HEK293 (cell line): ENCODE results near the gene CDR2L.

ENCODE experiments used
- CTCF ChIA-PET: fragments of 350-600 bp; formaldehyde crosslinking; extraction: SDS; loops from one replicate; lab custom pipeline; 2021; ENCODE audit warnings: antibody characterized with exemption; lab: Yijun Ruan, JAX
- POLR2A ChIA-PET: fragments of 300-600 bp; formaldehyde crosslinking; extraction: SDS; loops from one replicate; lab custom pipeline; 2020; ENCODE audit warnings: antibody characterized with exemption, inconsistent platforms; lab: Yijun Ruan, JAX
- H3K27ac ChIP-seq: fragments of 200-500 bp; sonication (Bioruptor generic); 2 replicates; pipeline ENCODE4 v1.5.1; 2014; ENCODE audit warnings: low read depth, low read length, control low read depth, inconsistent platforms; ENCODE audit errors: extremely low read depth
- H3K36me3 ChIP-seq, 2 experiments: fragments of 200-500 bp in 1 of 2; sonication (Bioruptor generic) in 1 of 2; 1 replicate in 1 of 2; 2 replicates in 1 of 2; pipeline ENCODE4 v1.5.1; 2014 to 2017; ENCODE audit warnings: inconsistent platforms in 2 of 2, low read length in 2 of 2; ENCODE audit not compliant: control insufficient read depth in 2 of 2, insufficient read depth in 1 of 2
- H3K4me1 ChIP-seq: fragments of 200-500 bp; sonication (Bioruptor generic); 2 replicates; pipeline ENCODE4 v1.5.1; 2014; ENCODE audit warnings: mild to moderate bottlenecking, low read length, inconsistent platforms; ENCODE audit not compliant: control insufficient read depth, insufficient read depth
- H3K4me3 ChIP-seq: 2 replicates; pipeline ENCODE4 v1.5.1; 2011; ENCODE audit warnings: low read depth, mild to moderate bottlenecking, control low read depth, low read length, moderate library complexity
- H3K9me3 ChIP-seq: fragments of 200-500 bp; sonication (Bioruptor generic); 2 replicates; pipeline ENCODE4 v1.5.1; 2014; ENCODE audit warnings: low read depth, low read length, inconsistent platforms; ENCODE audit not compliant: control insufficient read depth, insufficient read depth
- GFI1B ChIP-seq: fragments of 450-650 bp; formaldehyde crosslinking; IDR thresholded peaks from 2 replicates; pipeline ENCODE4 v1.5.1; 2016; ENCODE audit warnings: missing biosample characterization, missing genetic modification characterization
- HOXA7 ChIP-seq: sonication (generic); formaldehyde crosslinking; IDR thresholded peaks from 2 replicates; pipeline ENCODE4 v1.8.1; 2022; ENCODE audit warnings: missing genetic modification reagents, borderline replicate concordance
- MYNN ChIP-seq: fragments of 450-650 bp; formaldehyde crosslinking; IDR thresholded peaks from 2 replicates; pipeline ENCODE4 v1.5.1; 2016; ENCODE audit warnings: missing biosample characterization, missing genetic modification characterization, borderline replicate concordance
- PRDM10 ChIP-seq: fragments of 450-650 bp; formaldehyde crosslinking; IDR thresholded peaks from 2 replicates; pipeline ENCODE4 v1.5.1; 2016; ENCODE audit warnings: missing biosample characterization, missing genetic modification characterization
- RBAK ChIP-seq: fragments of 450-650 bp; formaldehyde crosslinking; IDR thresholded peaks from 2 replicates; pipeline ENCODE4 v1.5.1; 2016; ENCODE audit warnings: missing biosample characterization, missing genetic modification characterization
- SP3 ChIP-seq: fragments of 450-650 bp; formaldehyde crosslinking; IDR thresholded peaks from 2 replicates; pipeline ENCODE4 v1.5.1; 2016; ENCODE audit warnings: missing biosample characterization, missing genetic modification characterization
- ZFP37 ChIP-seq: fragments of 450-650 bp; formaldehyde crosslinking; IDR thresholded peaks from 2 replicates; pipeline ENCODE4 v1.5.1; 2016; ENCODE audit warnings: missing biosample characterization, missing genetic modification characterization
- ZNF19 ChIP-seq: fragments of 450-650 bp; formaldehyde crosslinking; IDR thresholded peaks from 2 replicates; pipeline ENCODE4; 2016; ENCODE audit warnings: missing biosample characterization, missing genetic modification characterization, low read depth
- ZNF266 ChIP-seq: fragments of 450-650 bp; formaldehyde crosslinking; IDR thresholded peaks from 2 replicates; pipeline ENCODE4 v1.5.1; 2016; ENCODE audit warnings: missing biosample characterization, missing genetic modification characterization, low read depth
- ZNF324 ChIP-seq: fragments of 450-650 bp; formaldehyde crosslinking; IDR thresholded peaks from 2 replicates; pipeline ENCODE4 v1.5.1; 2016; ENCODE audit warnings: missing biosample characterization, missing genetic modification characterization
- ZNF335 ChIP-seq: fragments of 450-650 bp; formaldehyde crosslinking; conservative IDR thresholded peaks from 2 replicates; pipeline ENCODE4 v1.5.1; 2016; ENCODE audit warnings: missing biosample characterization, missing genetic modification characterization
- ZNF48 ChIP-seq: fragments of 450-650 bp; formaldehyde crosslinking; IDR thresholded peaks from 2 replicates; pipeline ENCODE4 v1.5.1; 2016; ENCODE audit warnings: missing biosample characterization, missing genetic modification characterization
- ZNF596 ChIP-seq: fragments of 450-650 bp; IDR thresholded peaks from 2 replicates; pipeline ENCODE4 v1.5.0; 2018; ENCODE audit warnings: missing biosample characterization, mild to moderate bottlenecking, missing genetic modification characterization, moderate library complexity
- ZNF629 ChIP-seq: fragments of 450-650 bp; formaldehyde crosslinking; IDR thresholded peaks from 2 replicates; pipeline ENCODE4 v1.5.1; 2017; ENCODE audit warnings: missing biosample characterization, missing genetic modification characterization
- ZNF660 ChIP-seq: fragments of 450-650 bp; IDR thresholded peaks from 2 replicates; pipeline ENCODE4 v1.5.1; 2018; ENCODE audit warnings: missing biosample characterization, mild to moderate bottlenecking, missing genetic modification characterization
- ZSCAN23 ChIP-seq: fragments of 450-650 bp; formaldehyde crosslinking; IDR thresholded peaks from 2 replicates; pipeline ENCODE4 v1.5.1; 2016; ENCODE audit warnings: missing biosample characterization, missing genetic modification characterization
- ZSCAN30 ChIP-seq: fragments of 450-650 bp; IDR thresholded peaks from 2 replicates; pipeline ENCODE4 v1.5.1; 2018; ENCODE audit warnings: missing biosample characterization, mild to moderate bottlenecking, missing genetic modification characterization, moderate library complexity

The CDR2L gene

GRCh38 chr17:74987418-74987908 is at the start of gene CDR2L (continued):
- TF ChIP-seq ZNF596: 0 out of 2 replicates have a peak, but pooled peaks have one; percentile 14
- TF ChIP-seq GFI1B (tag by site-specific recombination): no peak
- TF ChIP-seq ZSCAN23 (tag by site-specific recombination): no peak
- TF ChIP-seq ZSCAN30 (tag by site-specific recombination): peak; percentile 49; the same call in 1 of the 2 replicates
- TF ChIP-seq ZNF324 (tag by site-specific recombination): no peak
- TF ChIP-seq MYNN (tag by site-specific recombination): no peak
- TF ChIP-seq ZNF48 (tag by site-specific recombination): no peak
- peak; percentile 70 for TF ChIP-seq SP3 (tag by site-specific recombination)
- TF ChIP-seq ZNF629: no peak
- no peak for TF ChIP-seq RBAK
- TF ChIP-seq ZFP37 (tag by site-specific recombination): no peak
- TF ChIP-seq HOXA7 (CRISPR knock-in tag): 0 out of 2 replicates have a peak, but pooled peaks have one; percentile 57
- TF ChIP-seq ZNF660 (tag by site-specific recombination): peak; percentile 65; the same call in 1 of the 2 replicates
- no peak for TF ChIP-seq ZNF266 (tag by site-specific recombination)

GRCh38 chr17:74938194-74938950 is 49.1 kb upstream of the CDR2L start:
- CTCF ChIA-PET: interaction anchor here (0.8 to 1.4 kb wide), 2 partner anchors 22 to 663 kb away, joined by 3 to 5 read pairs; no protein-coding TSS in a partner anchor

GRCh38 chr17:74939534-74939933 is 47.9 kb upstream of the CDR2L start:
- TF ChIP-seq ZNF335 (0 out of 2 replicates have a peak, but pooled peaks have one; percentile 19), MYNN (tag by site-specific recombination) (no peak)
- TF ChIP-seq, all 188 proteins: peak for 1
- ChIA-PET POLR2A (no interaction called here), CTCF (interaction anchor here (0.6 to 1.6 kb wide), 4 partner anchors 13 to 443 kb away, joined by 4 to 6 read pairs (median 4); partner anchors contain the start of gene OTOP2)

More at GRCh38 chr17:74938194-74938950, 49.1 kb upstream of the CDR2L start:
- TF ChIP-seq ZNF19 (tag by site-specific recombination) (no peak), PRDM10 (peak; percentile 71; the same call in 1 of the 2 replicates)
- Histone ChIP-seq H3K4me3 (no peak overlapping the region), H3K4me1 (no peaks in the 10 kb centered on the region), H3K9me3 (no peaks in the 10 kb centered on the region), H3K27ac (no peak overlapping the region), H3K36me3 (no peaks in the 10 kb centered on the region)
- POLR2A ChIA-PET: interaction anchor here (0.8 kb wide), 1 partner anchor 65 kb away, joined by 4 read pairs; the partner anchor contains the start of gene FDXR

More at GRCh38 chr17:74939534-74939933, 47.9 kb upstream of the CDR2L start:
- H3K36me3 ChIP-seq: no peaks in the 10 kb centered on the region
- no peak overlapping the region for H3K4me3 ChIP-seq
- no peaks in the 10 kb centered on the region for H3K9me3 ChIP-seq
- H3K4me1 ChIP-seq: no peaks in the 10 kb centered on the region
- no peak overlapping the region for H3K27ac ChIP-seq
